ENCODE data around the gene NDUFAF8.

NDUFAF8 gene

GRCh38 chr17:81267390-81268067, 28.4 kb downstream of the NDUFAF8 start:
- no peak for FAIRE-seq
- no peak for DNase-seq (ENCODE audit: insufficient read length, low spot score)

- DNase-seq (ENCODE audit: insufficient read length, low spot score) = no peak
- no peak for FAIRE-seq
Measured at GRCh38 chr17:81270279-81270678, 31.2 kb downstream of the NDUFAF8 start.

- FAIRE-seq = no peak
- no peak for DNase-seq (ENCODE audit: insufficient read length, low spot score)
Measured at GRCh38 chr17:81271226-81271625, 32.1 kb downstream of the NDUFAF8 start.

- DNase-seq (ENCODE audit: insufficient read length, low spot score) (no peak), FAIRE-seq (no peak)
Measured at GRCh38 chr17:81272616-81273015, 33.5 kb downstream of the NDUFAF8 start.

- FAIRE-seq = no peak
Measured at GRCh38 chr17:81273698-81274470, 34.8 kb downstream of the NDUFAF8 start.

GRCh38 chr17:81274471-81274855, 35.3 kb downstream of the NDUFAF8 start:
- FAIRE-seq (no peak), DNase-seq (ENCODE audit: insufficient read length, low spot score) (no peak)

More at GRCh38 chr17:81273698-81274470, 34.8 kb downstream of the NDUFAF8 start:
- DNase-seq (ENCODE audit: insufficient read length, low spot score) = no peak

- no peak for DNase-seq (ENCODE audit: insufficient read length, low spot score)
- no peak for FAIRE-seq
Measured at GRCh38 chr17:81276781-81277180, 37.7 kb downstream of the NDUFAF8 start.

GRCh38 chr17:81277421-81277820, 38.3 kb downstream of the NDUFAF8 start:
- DNase-seq (ENCODE audit: insufficient read length, low spot score) (no peak), FAIRE-seq (no peak)

GRCh38 chr17:81277946-81278693, 39.0 kb downstream of the NDUFAF8 start:
- FAIRE-seq (no peak), DNase-seq (ENCODE audit: insufficient read length, low spot score) (no peak)

- FAIRE-seq (no peak), DNase-seq (ENCODE audit: insufficient read length, low spot score) (no peak)
Measured at GRCh38 chr17:81278831-81279230, 39.7 kb downstream of the NDUFAF8 start.

GRCh38 chr17:81279278-81280275, 40.5 kb downstream of the NDUFAF8 start:
- DNase-seq (ENCODE audit: insufficient read length, low spot score) = no peak
- FAIRE-seq = no peak

GRCh38 chr17:81280571-81280970, 41.5 kb downstream of the NDUFAF8 start:
- FAIRE-seq = no peak

GRCh38 chr17:81282141-81282540, 43.0 kb downstream of the NDUFAF8 start:
- FAIRE-seq (no peak), DNase-seq (ENCODE audit: insufficient read length, low spot score) (no peak)

More at GRCh38 chr17:81280571-81280970, 41.5 kb downstream of the NDUFAF8 start:
- no peak for DNase-seq (ENCODE audit: insufficient read length, low spot score)

- FAIRE-seq (no peak), DNase-seq (ENCODE audit: insufficient read length, low spot score) (no peak)
Measured at GRCh38 chr17:81282876-81283275, 43.8 kb downstream of the NDUFAF8 start.

- no peak for DNase-seq (ENCODE audit: insufficient read length, low spot score)
- FAIRE-seq = no peak
Measured at GRCh38 chr17:81285179-81285878, 46.2 kb downstream of the NDUFAF8 start.

GRCh38 chr17:81285894-81286293, 46.8 kb downstream of the NDUFAF8 start:
- FAIRE-seq (no peak), DNase-seq (ENCODE audit: insufficient read length, low spot score) (no peak)

GRCh38 chr17:81286491-81287145, 47.5 kb downstream of the NDUFAF8 start:
- FAIRE-seq (no peak), DNase-seq (ENCODE audit: insufficient read length, low spot score) (no peak)

- DNase-seq (ENCODE audit: insufficient read length, low spot score) (no peak), FAIRE-seq (no peak)
Measured at GRCh38 chr17:81287152-81287551, 48.0 kb downstream of the NDUFAF8 start.
